Activated T-cell treated with anti-CD3 and anti-CD28 coated beads for 48 hours (primary cell): ENCODE results near the gene KTN1.

ENCODE experiments used
- DNase-seq: peaks from one replicate; pipeline ENCODE4 v3.0.0-alpha.2; 2020; ENCODE audit warnings: low read depth

The KTN1 gene

GRCh38 chr14:55713486-55713885 lies 133.5 kb downstream of the KTN1 start:
- DNase-seq = no peak

GRCh38 chr14:55715889-55716288 lies 135.9 kb downstream of the KTN1 start:
- no peak for DNase-seq

- no peak for DNase-seq
Measured at GRCh38 chr14:55717621-55718020, 137.6 kb downstream of the KTN1 start.

GRCh38 chr14:55718551-55718950 lies 138.5 kb downstream of the KTN1 start:
- no peak for DNase-seq

- DNase-seq = no peak
Measured at GRCh38 chr14:55720796-55721195, 140.8 kb downstream of the KTN1 start.

GRCh38 chr14:55721353-55721752 lies 141.3 kb downstream of the KTN1 start:
- DNase-seq = no peak

- DNase-seq = no peak
Measured at GRCh38 chr14:55722054-55722453, 142.0 kb downstream of the KTN1 start.

- no peak for DNase-seq
Measured at GRCh38 chr14:55724736-55725135, 144.7 kb downstream of the KTN1 start.

- DNase-seq = no peak
Measured at GRCh38 chr14:55730592-55731310, 150.7 kb downstream of the KTN1 start.

- no peak for DNase-seq
Measured at GRCh38 chr14:55731311-55731872, 151.4 kb downstream of the KTN1 start.

- peak; percentile 22 for DNase-seq
Measured at GRCh38 chr14:55731881-55732498, 152.0 kb downstream of the KTN1 start.

- DNase-seq = no peak
Measured at GRCh38 chr14:55733599-55733998, 153.6 kb downstream of the KTN1 start.
